ENCODE results near the gene STIM1.

- TF ChIP-seq POLR2A (IDR thresholded peaks at IDR 0.05), result no peak
- no peak for TF ChIP-seq CTCF (IDR thresholded peaks at IDR 0.05)
Observed at GRCh38 chr11:3820971-3821370, 34.5 kb upstream of the STIM1 start.

All from right lobe of liver (tissue), 4 donors.